Renal pelvis (tissue), 4 donors: ENCODE results near the gene MSI2. TPM values are rescaled to one million over a fixed set of nuclear protein-coding genes. Genes with fewer than 3 reads are reported as not detected.

ENCODE experiments used
- DNase-seq: peaks from one replicate; pipeline ENCODE4 v3.0.0-alpha.2; 2013
- polyA plus RNA-seq, 3 donors: library from polyadenylated mRNA; unstranded; fragments of 120-200 nt; gene quantifications; one replicate each; pipeline ENCODE4 v1.2.1, GENCODE V29; 2013; ENCODE audit not compliant: insufficient read length in 3 of 3

Gene MSI2
- polyA plus RNA-seq, 3 donors: 79.4 to 105 (median 95.5) TPM

GRCh38 chr17:57657211-57657610 lies 400.9 kb downstream of the MSI2 start:
- no peak for DNase-seq

GRCh38 chr17:57662041-57662440 lies 405.7 kb downstream of the MSI2 start:
- no peak for DNase-seq

- DNase-seq: peak; percentile 91
These were observed 406.5 kb downstream of the MSI2 start for GRCh38 chr17:57662644-57663308.

- DNase-seq: no peak
These were observed 407.2 kb downstream of the MSI2 start for GRCh38 chr17:57663326-57664070.

- no peak for DNase-seq
These were observed 408.8 kb downstream of the MSI2 start for GRCh38 chr17:57665128-57665527.

GRCh38 chr17:57665696-57666095 lies 409.4 kb downstream of the MSI2 start:
- no peak for DNase-seq

- DNase-seq: no peak
These were observed 410.0 kb downstream of the MSI2 start for GRCh38 chr17:57666201-57666870.

- no peak for DNase-seq
These were observed 410.6 kb downstream of the MSI2 start for GRCh38 chr17:57666946-57667345.

GRCh38 chr17:57667461-57667923 lies 411.2 kb downstream of the MSI2 start:
- no peak for DNase-seq

GRCh38 chr17:57668332-57668731 lies 412.0 kb downstream of the MSI2 start:
- DNase-seq: no peak

GRCh38 chr17:57669671-57670529 lies 413.6 kb downstream of the MSI2 start:
- no peak for DNase-seq

GRCh38 chr17:57670769-57671569 lies 414.6 kb downstream of the MSI2 start:
- no peak for DNase-seq

- peak; percentile 74 for DNase-seq
These were observed 415.6 kb downstream of the MSI2 start for GRCh38 chr17:57671667-57672632.

- no peak for DNase-seq
These were observed 416.6 kb downstream of the MSI2 start for GRCh38 chr17:57672971-57673370.

- no peak for DNase-seq
These were observed 418.6 kb downstream of the MSI2 start for GRCh38 chr17:57674894-57675293.

- no peak for DNase-seq
These were observed 419.4 kb downstream of the MSI2 start for GRCh38 chr17:57675427-57676387.

GRCh38 chr17:57676543-57676942 lies 420.2 kb downstream of the MSI2 start:
- no peak for DNase-seq

GRCh38 chr17:57677301-57677700 lies 421.0 kb downstream of the MSI2 start:
- no peak for DNase-seq

GRCh38 chr17:57677858-57678257 lies 421.5 kb downstream of the MSI2 start:
- DNase-seq: no peak
